Subcutaneous adipose tissue (tissue), 4 donors: ENCODE measurements around the gene NOXO1. TPM values are rescaled to one million over a fixed set of nuclear protein-coding genes. Genes with fewer than 3 reads are reported as not detected.

Source experiments
- CTCF ChIP-seq: fragments of 450-650 bp; IDR thresholded peaks from one replicate; pipeline ENCODE4 v1.5.1; 2016; ENCODE audit warnings: low read depth, mild to moderate bottlenecking, control low read depth, antibody characterized with exemption, moderate library complexity
- total RNA-seq, 4 donors: library from RNA; depleted of rRNA; stranded (reverse); fragments of >200 nt; gene quantifications; one replicate each; pipeline ENCODE4 v1.1.0, GENCODE V29; 2016

The NOXO1 gene
- total RNA-seq, 4 donors from 2014 or later, result not detected

- no peak for TF ChIP-seq CTCF
Observed at GRCh38 chr16:2008009-2008526, 26.8 kb upstream of the NOXO1 start.

GRCh38 chr16:2007081-2007836, 26.0 kb upstream of the NOXO1 start:
- TF ChIP-seq CTCF, result no peak

- no peak for TF ChIP-seq CTCF
Observed at GRCh38 chr16:2006317-2006716, 25.0 kb upstream of the NOXO1 start.

GRCh38 chr16:2005646-2006045, 24.4 kb upstream of the NOXO1 start:
- no peak for TF ChIP-seq CTCF

GRCh38 chr16:2004795-2005517, 23.7 kb upstream of the NOXO1 start:
- no peak for TF ChIP-seq CTCF

GRCh38 chr16:2003827-2004641, 22.8 kb upstream of the NOXO1 start:
- TF ChIP-seq CTCF, result no peak
